GM21390 (cell line): Measurements from ENCODE around the gene ADAMTSL1.

Experiments used
- ATAC-seq: cut with Tn5 transposase; IDR thresholded peaks from one replicate; pipeline ENCODE4 v1.9.1; 2021; ENCODE audit not compliant: unreplicated experiment

Gene ADAMTSL1

GRCh38 chr9:18473652-18474279 is at the start of gene ADAMTSL1:
TSS of gene ADAMTSL1 (plus strand) at chr9:18474153. CDS start at chr9:18474233, 80 bp downstream.
- no peak for ATAC-seq

- ATAC-seq = no peak
These were observed 46.3 kb upstream of the ADAMTSL1 start for GRCh38 chr9:18427691-18428090.

GRCh38 chr9:18428661-18429060 is 45.3 kb upstream of the ADAMTSL1 start:
- no peak for ATAC-seq

- no peak for ATAC-seq
These were observed 44.9 kb upstream of the ADAMTSL1 start for GRCh38 chr9:18429070-18429469.

GRCh38 chr9:18433620-18434019 is 40.3 kb upstream of the ADAMTSL1 start:
- no peak for ATAC-seq

- ATAC-seq = no peak
These were observed 36.4 kb upstream of the ADAMTSL1 start for GRCh38 chr9:18437315-18438201.

- no peak for ATAC-seq
These were observed 35.5 kb upstream of the ADAMTSL1 start for GRCh38 chr9:18438300-18438925.

- no peak for ATAC-seq
These were observed 35.0 kb upstream of the ADAMTSL1 start for GRCh38 chr9:18438951-18439350.

GRCh38 chr9:18441261-18441660 is 32.7 kb upstream of the ADAMTSL1 start:
- no peak for ATAC-seq

GRCh38 chr9:18442629-18443491 is 31.1 kb upstream of the ADAMTSL1 start:
- ATAC-seq = peak; percentile 98

GRCh38 chr9:18447131-18447530 is 26.8 kb upstream of the ADAMTSL1 start:
- ATAC-seq = no peak

- no peak for ATAC-seq
These were observed 26.4 kb upstream of the ADAMTSL1 start for GRCh38 chr9:18447541-18447940.

GRCh38 chr9:18448101-18448500 is 25.9 kb upstream of the ADAMTSL1 start:
- no peak for ATAC-seq

GRCh38 chr9:18451406-18451805 is 22.5 kb upstream of the ADAMTSL1 start:
- no peak for ATAC-seq

- no peak for ATAC-seq
These were observed 21.7 kb upstream of the ADAMTSL1 start for GRCh38 chr9:18452276-18452675.

- ATAC-seq = no peak
These were observed 17.2 kb upstream of the ADAMTSL1 start for GRCh38 chr9:18456624-18457237.

- ATAC-seq = no peak
These were observed 16.4 kb upstream of the ADAMTSL1 start for GRCh38 chr9:18457510-18457909.

- no peak for ATAC-seq
These were observed 13.9 kb upstream of the ADAMTSL1 start for GRCh38 chr9:18459962-18460584.

- ATAC-seq = no peak
These were observed 12.5 kb upstream of the ADAMTSL1 start for GRCh38 chr9:18461496-18461895.

GRCh38 chr9:18463991-18464390 is 10.0 kb upstream of the ADAMTSL1 start:
- no peak for ATAC-seq
